GM12878 (cell line): ENCODE data around the gene CHRM3.

ENCODE experiments used
- FOS ChIP-seq: IDR thresholded peaks from 3 replicates; pipeline ENCODE4 v1.6.1; 2011; ENCODE audit warnings: borderline replicate concordance; ENCODE audit not compliant: insufficient read length; ENCODE audit errors: extremely low read depth
- FOXM1 ChIP-seq: IDR thresholded peaks from 2 replicates; pipeline ENCODE4 v1.6.1; 2012; ENCODE audit warnings: low read depth, mild to moderate bottlenecking, inconsistent platforms, low read length, moderate library complexity
- MXI1 ChIP-seq: fragments of 150-350 bp; IDR thresholded peaks from 2 replicates; pipeline ENCODE4 v1.6.1; 2011; ENCODE audit warnings: low read depth, mild to moderate bottlenecking, inconsistent platforms, low read length, improper control_type of control experiment
- NFYA ChIP-seq: IDR thresholded peaks from 2 replicates; pipeline ENCODE4 v1.6.1; 2011; ENCODE audit warnings: low read depth, mild to moderate bottlenecking, low read length, improper control_type of control experiment, borderline replicate concordance
- POLR2A ChIP-seq: IDR thresholded peaks from 2 replicates; pipeline ENCODE4 v1.6.1; 2011; ENCODE audit warnings: low read depth, mild to moderate bottlenecking, low read length
- RAD51 ChIP-seq: fragments of 450-650 bp; IDR thresholded peaks from 2 replicates; pipeline ENCODE4 v1.6.1; 2016; ENCODE audit warnings: moderate library complexity, mild to moderate bottlenecking, inconsistent platforms
- SIN3A ChIP-seq: IDR thresholded peaks from 2 replicates; pipeline ENCODE4 v1.6.1; 2012; ENCODE audit warnings: low read depth, low read length, improper control_type of control experiment
- SRF ChIP-seq, 2 experiments: IDR thresholded peaks; 2 replicates each; pipeline ENCODE4 v1.6.1; 2011; ENCODE audit warnings: low read depth in 2 of 2, low read length in 2 of 2, mild to moderate bottlenecking in 1 of 2, moderate library complexity in 1 of 2
- USF2 ChIP-seq: IDR thresholded peaks from 2 replicates; pipeline ENCODE4 v1.6.1; 2011; ENCODE audit warnings: low read depth, low read length, improper control_type of control experiment, borderline replicate concordance
- ZBED1 ChIP-seq: IDR thresholded peaks from 2 replicates; pipeline ENCODE4 v1.6.1; 2016; ENCODE audit warnings: borderline replicate concordance
- ZNF274 ChIP-seq: IDR thresholded peaks from one replicate; pipeline ENCODE4 v1.8.0; 2011; ENCODE audit not compliant: insufficient read length, insufficient read depth
- ZNF384 ChIP-seq: IDR thresholded peaks from 2 replicates; pipeline ENCODE4 v1.6.1; 2012; ENCODE audit warnings: low read depth, mild to moderate bottlenecking, low read length, improper control_type of control experiment, borderline replicate concordance
- TF ChIP-seq, protein P1 (sequence below), 3 experiments: IDR thresholded peaks in 2 of 3; conservative IDR thresholded peaks in 1 of 3; 2 replicates each; pipeline ENCODE4 v1.5.1; 2011; ENCODE audit warnings: low read depth in 3 of 3, low read length in 3 of 3, mild to moderate bottlenecking in 3 of 3, control low read depth in 2 of 3, moderate library complexity in 2 of 3, inconsistent platforms in 1 of 3, mixed read lengths in 1 of 3; ENCODE audit not compliant: control insufficient read depth in 2 of 3, insufficient read depth in 1 of 3; ENCODE audit errors: extremely low read depth in 1 of 3

- TF ChIP-seq SRF (IDR thresholded peaks at IDR 0.05; ENCODE audit: low read depth in 2 of 2, low read length in 2 of 2), result no peak
- TF ChIP-seq, protein P1, sequence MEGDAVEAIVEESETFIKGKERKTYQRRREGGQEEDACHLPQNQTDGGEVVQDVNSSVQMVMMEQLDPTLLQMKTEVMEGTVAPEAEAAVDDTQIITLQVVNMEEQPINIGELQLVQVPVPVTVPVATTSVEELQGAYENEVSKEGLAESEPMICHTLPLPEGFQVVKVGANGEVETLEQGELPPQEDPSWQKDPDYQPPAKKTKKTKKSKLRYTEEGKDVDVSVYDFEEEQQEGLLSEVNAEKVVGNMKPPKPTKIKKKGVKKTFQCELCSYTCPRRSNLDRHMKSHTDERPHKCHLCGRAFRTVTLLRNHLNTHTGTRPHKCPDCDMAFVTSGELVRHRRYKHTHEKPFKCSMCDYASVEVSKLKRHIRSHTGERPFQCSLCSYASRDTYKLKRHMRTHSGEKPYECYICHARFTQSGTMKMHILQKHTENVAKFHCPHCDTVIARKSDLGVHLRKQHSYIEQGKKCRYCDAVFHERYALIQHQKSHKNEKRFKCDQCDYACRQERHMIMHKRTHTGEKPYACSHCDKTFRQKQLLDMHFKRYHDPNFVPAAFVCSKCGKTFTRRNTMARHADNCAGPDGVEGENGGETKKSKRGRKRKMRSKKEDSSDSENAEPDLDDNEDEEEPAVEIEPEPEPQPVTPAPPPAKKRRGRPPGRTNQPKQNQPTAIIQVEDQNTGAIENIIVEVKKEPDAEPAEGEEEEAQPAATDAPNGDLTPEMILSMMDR (IDR thresholded peaks at IDR 0.05 in 2 of 3, conservative IDR thresholded peaks at IDR 0.05 in 1 of 3; ENCODE audit: control insufficient read depth in 2 of 3, extremely low read depth in 1 of 3, insufficient read depth in 1 of 3, low read depth in 3 of 3, low read length in 3 of 3), result no peak
- no peak for TF ChIP-seq ZNF274
- TF ChIP-seq USF2, result no peak
- TF ChIP-seq FOXM1, result no peak
- TF ChIP-seq ZBED1, result no peak
- no peak for TF ChIP-seq SIN3A
- no peak for TF ChIP-seq RAD51
- no peak for TF ChIP-seq NFYA
- no peak for TF ChIP-seq POLR2A
- no peak for TF ChIP-seq FOS
- no peak for TF ChIP-seq ZNF384
- TF ChIP-seq MXI1, result no peak
These were observed 1.2 kb downstream of the CHRM3 start for GRCh38 chr1:239387304-239388158.
